WTC11 (cell line): Measurements from ENCODE around the gene DOCK1.

ENCODE experiments used
- CTCF ChIP-seq: fragments of 200-600 bp; IDR thresholded peaks from 2 replicates; pipeline ENCODE4 v1.8.0; 2022; ENCODE audit warnings: antibody characterized with exemption
- ESRRA ChIP-seq: sonication (generic); formaldehyde crosslinking; IDR thresholded peaks from 2 replicates; pipeline ENCODE4 v1.8.1; 2022; ENCODE audit warnings: mild to moderate bottlenecking, missing genetic modification reagents, borderline replicate concordance
- FOXJ3 ChIP-seq: sonication (generic); formaldehyde crosslinking; IDR thresholded peaks from 2 replicates; pipeline ENCODE4 v1.9.0; 2021; ENCODE audit warnings: missing genetic modification reagents, mild to moderate bottlenecking, borderline replicate concordance
- KAT7 ChIP-seq: sonication (generic); formaldehyde crosslinking; IDR thresholded peaks from 2 replicates; pipeline ENCODE4 v1.8.1; 2023; ENCODE audit warnings: missing genetic modification reagents, mild to moderate bottlenecking, borderline replicate concordance
- NR2C2 ChIP-seq: sonication (generic); formaldehyde crosslinking; IDR thresholded peaks from 2 replicates; pipeline ENCODE4 v1.8.0; 2022; ENCODE audit warnings: mild to moderate bottlenecking, missing genetic modification reagents
- NR3C1 ChIP-seq: sonication (generic); formaldehyde crosslinking; conservative IDR thresholded peaks from 2 replicates; pipeline ENCODE4 v1.8.1; 2023; ENCODE audit warnings: low read depth, mild to moderate bottlenecking, missing genetic modification reagents
- SMAD3 ChIP-seq: sonication (generic); formaldehyde crosslinking; IDR thresholded peaks from 2 replicates; pipeline ENCODE4 v1.8.0; 2022; ENCODE audit warnings: missing genetic modification reagents, mild to moderate bottlenecking, borderline replicate concordance
- ZBTB43 ChIP-seq: sonication (generic); formaldehyde crosslinking; IDR thresholded peaks from 2 replicates; pipeline ENCODE4 v1.8.1; 2023; ENCODE audit warnings: mild to moderate bottlenecking, missing genetic modification reagents
- ZNF121 ChIP-seq: sonication (generic); formaldehyde crosslinking; IDR thresholded peaks from 2 replicates; pipeline ENCODE4 v1.8.0; 2023; ENCODE audit warnings: missing genetic modification reagents
- ZNF317 ChIP-seq: sonication (generic); formaldehyde crosslinking; IDR thresholded peaks from 2 replicates; pipeline ENCODE4 v1.8.1; 2023; ENCODE audit warnings: low read depth, mild to moderate bottlenecking, moderate library complexity, missing genetic modification reagents, borderline replicate concordance

- TF ChIP-seq CTCF (no peak), SMAD3 (CRISPR knock-in tag) (no peak), ZNF317 (CRISPR knock-in tag) (no peak), NR2C2 (CRISPR knock-in tag) (no peak), ZNF121 (CRISPR knock-in tag) (no peak), KAT7 (CRISPR knock-in tag) (no peak), NR3C1 (no peak), ZBTB43 (CRISPR knock-in tag) (no peak), ESRRA (CRISPR knock-in tag) (no peak), FOXJ3 (no peak)
These were observed 12.1 kb downstream of the DOCK1 start for GRCh38 chr10:126917375-126917774.
